SK-N-SH (cell line): ENCODE results near the gene EFCAB6. TPM values are rescaled to one million over a fixed set of nuclear protein-coding genes. Genes with fewer than 3 reads are reported as not detected.

Experiments used
- CTCF ChIA-PET: fragments of 300-600, 350-600 bp; formaldehyde crosslinking; extraction: SDS; loops from one replicate; lab custom pipeline; 2021; lab: Yijun Ruan, JAX
- POLR2A ChIA-PET: fragments of 350-600 bp; sonication (Branson Sonifier 250); formaldehyde crosslinking; extraction: SDS; loops from one replicate; lab custom pipeline; 2020; ENCODE audit warnings: antibody characterized with exemption, inconsistent platforms; lab: Yijun Ruan, JAX
- DNase-seq: peaks from one replicate; pipeline ENCODE4 v3.0.0; 2012
- H2AFZ ChIP-seq: fragments of 200-600 bp; sonication (generic); 2 replicates; pipeline ENCODE4 v1.8.1; 2016; ENCODE audit warnings: antibody characterized with exemption, mild to moderate bottlenecking, low read depth
- H3F3A ChIP-seq: fragments of 200-600 bp; sonication (generic); replicated peaks from 2 replicates; pipeline ENCODE3; 2016; ENCODE audit warnings: antibody characterized with exemption, mild to moderate bottlenecking; ENCODE audit not compliant: insufficient read depth
- H3K27ac ChIP-seq, 2 experiments: fragments of 200-500 bp in 1 of 2; fragments of 200-600 bp in 1 of 2; sonication (Bioruptor generic) in 1 of 2; sonication (generic), shearing (Covaris generic) in 1 of 2; 2 replicates each; pipeline versions ENCODE4 v1.5.1 to v1.6.1; 2014 to 2016; ENCODE audit warnings: low read depth in 2 of 2, inconsistent platforms in 1 of 2, low read length in 1 of 2, mild to moderate bottlenecking in 1 of 2, mixed read lengths in 1 of 2
- H3K27me3 ChIP-seq: fragments of 200-600 bp; sonication (generic), shearing (Covaris generic); 2 replicates; pipeline ENCODE4 v1.6.1; 2016; ENCODE audit warnings: mixed run types; ENCODE audit not compliant: insufficient read depth
- H3K36me3 ChIP-seq, 2 experiments: fragments of 200-500 bp in 1 of 2; fragments of 200-600 bp in 1 of 2; sonication (Bioruptor generic) in 1 of 2; sonication (generic) in 1 of 2; replicated peaks in 1 of 2; 2 replicates each; pipeline versions ENCODE3 to v1.5.1; 2014 to 2016; ENCODE audit warnings: low read length in 1 of 2, mild to moderate bottlenecking in 1 of 2; ENCODE audit not compliant: insufficient read depth in 2 of 2, control insufficient read depth in 1 of 2
- H3K4me1 ChIP-seq, 2 experiments: fragments of 200-500 bp in 1 of 2; fragments of 200-600 bp in 1 of 2; sonication (Bioruptor generic) in 1 of 2; sonication (generic), shearing (Covaris generic) in 1 of 2; 2 replicates each; pipeline versions ENCODE4 v1.5.1 to v1.6.1; 2014 to 2016; ENCODE audit warnings: low read depth in 1 of 2, low read length in 1 of 2, mixed run types in 1 of 2; ENCODE audit not compliant: insufficient read depth in 2 of 2, control insufficient read depth in 1 of 2
- H3K4me2 ChIP-seq: fragments of 200-600 bp; sonication (generic), shearing (Covaris generic); 2 replicates; pipeline ENCODE4 v1.6.1; 2017; ENCODE audit warnings: mixed run types
- H3K4me3 ChIP-seq, 2 experiments: fragments of 200-500 bp in 1 of 2; fragments of 200-600 bp in 1 of 2; sonication (Bioruptor generic) in 1 of 2; sonication (generic), shearing (Covaris generic) in 1 of 2; 2 replicates each; pipeline versions ENCODE4 v1.5.1 to v1.8.1; 2014 to 2016; ENCODE audit warnings: low read depth in 2 of 2, inconsistent platforms in 1 of 2, low read length in 1 of 2, mild to moderate bottlenecking in 1 of 2, mixed read lengths in 1 of 2, moderate library complexity in 1 of 2
- H3K79me2 ChIP-seq: fragments of 200-600 bp; sonication (generic); 2 replicates; pipeline ENCODE4 v1.8.1; 2017; ENCODE audit warnings: mild to moderate bottlenecking; ENCODE audit not compliant: insufficient read depth
- H3K9ac ChIP-seq: fragments of 200-600 bp; sonication (generic); 2 replicates; pipeline ENCODE4 v1.6.1; 2017; ENCODE audit warnings: mixed run types
- H3K9me2 ChIP-seq: fragments of 200-600 bp; sonication (generic); 2 replicates; pipeline ENCODE4 v1.6.1; 2017; ENCODE audit warnings: mixed run types
- H3K9me3 ChIP-seq: fragments of 200-600 bp; sonication (generic); 2 replicates; pipeline ENCODE4 v1.6.1; 2017; ENCODE audit warnings: mixed run types, mild to moderate bottlenecking, moderate library complexity
- H4K20me1 ChIP-seq: fragments of 200-600 bp; sonication (generic); 2 replicates; pipeline ENCODE4 v1.6.1; 2017; ENCODE audit warnings: mild to moderate bottlenecking, mixed run types; ENCODE audit not compliant: insufficient read depth
- CHD2 ChIP-seq: fragments of 150-350 bp; IDR thresholded peaks from 2 replicates; pipeline ENCODE4 v1.6.1; 2018; ENCODE audit warnings: low read length; ENCODE audit not compliant: partially characterized antibody
- EP300 ChIP-seq, 2 experiments: IDR thresholded peaks; 2 replicates each; pipeline versions ENCODE4 v1.4.0 to v1.6.1; 2012; ENCODE audit warnings: borderline replicate concordance in 1 of 2, low read depth in 1 of 2, low read length in 1 of 2
- EZH2phosphoT487 ChIP-seq: fragments of 200-600 bp; sonication (generic); IDR thresholded peaks from 2 replicates; pipeline ENCODE4 v1.6.1; 2017; ENCODE audit warnings: low read depth, mixed run types, mild to moderate bottlenecking, antibody characterized with exemption, moderate library complexity, borderline replicate concordance
- FOSL2 ChIP-seq: IDR thresholded peaks from 2 replicates; pipeline ENCODE4 v1.4.0; 2012; ENCODE audit warnings: low read depth, mild to moderate bottlenecking, moderate library complexity, borderline replicate concordance
- NFIC ChIP-seq: IDR thresholded peaks from 2 replicates; pipeline ENCODE4 v1.4.0; 2012; ENCODE audit warnings: borderline replicate concordance
- NRF1 ChIP-seq: IDR thresholded peaks from 2 replicates; pipeline ENCODE4 v1.6.1; 2012; ENCODE audit warnings: low read depth, mild to moderate bottlenecking, low read length
- RAD21 ChIP-seq: IDR thresholded peaks from 2 replicates; pipeline ENCODE4 v1.6.1; 2012; ENCODE audit warnings: mild to moderate bottlenecking, low read length
- RFX5 ChIP-seq: IDR thresholded peaks from 2 replicates; pipeline ENCODE4 v1.6.1; 2012; ENCODE audit warnings: mild to moderate bottlenecking, improper control_type of control experiment, low read length
- RXRA ChIP-seq: IDR thresholded peaks from 2 replicates; pipeline ENCODE4 v1.4.0; 2012; ENCODE audit warnings: low read depth, mild to moderate bottlenecking, borderline replicate concordance
- SIN3A ChIP-seq: IDR thresholded peaks from 2 replicates; pipeline ENCODE4 v1.6.1; 2012; ENCODE audit warnings: low read depth, mild to moderate bottlenecking, low read length, moderate library complexity, borderline replicate concordance
- SMC3 ChIP-seq: IDR thresholded peaks from 2 replicates; pipeline ENCODE4 v1.6.1; 2012; ENCODE audit warnings: low read depth, low read length, improper control_type of control experiment
- TEAD4 ChIP-seq: IDR thresholded peaks from 2 replicates; pipeline ENCODE4 v1.4.0; 2012; ENCODE audit warnings: mild to moderate bottlenecking, borderline replicate concordance; ENCODE audit not compliant: insufficient read depth
- WGBS: methylation state at CpG from one replicate; pipeline ENCODE4 v1.1.6; 2017; ENCODE audit warnings: low lambda C conversion rate; 5-methylcytosine and 5-hydroxymethylcytosine counted together
- polyA plus RNA-seq, 3 experiments: library from polyadenylated mRNA; depleted of rRNA; stranded (reverse); fragments of >200 nt; gene quantifications; 2 replicates each; pipeline ENCODE4 v1.2.3, GENCODE V29; 2012
- TF ChIP-seq, protein P1 (sequence below): fragments of 150-350 bp; IDR thresholded peaks from 2 replicates; pipeline ENCODE4 v1.6.1; 2016; ENCODE audit warnings: mild to moderate bottlenecking, low read depth, low read length
- TF ChIP-seq, protein P2 (sequence below): fragments of 150-350 bp; IDR thresholded peaks from 2 replicates; pipeline ENCODE4 v1.6.1; 2017; ENCODE audit warnings: antibody characterized with exemption, low read length, low read depth, borderline replicate concordance
- TF ChIP-seq, protein P3 (sequence below): IDR thresholded peaks from 2 replicates; pipeline ENCODE4; 2012
- TF ChIP-seq, protein P4 (sequence below): IDR thresholded peaks from 2 replicates; pipeline ENCODE4 v1.6.1; 2012; ENCODE audit warnings: mild to moderate bottlenecking, low read depth, low read length, moderate library complexity
- TF ChIP-seq, protein P5 (sequence below): IDR thresholded peaks from 2 replicates; pipeline ENCODE4 v1.4.0; 2012; ENCODE audit warnings: low read depth, borderline replicate concordance
- TF ChIP-seq, protein P6 (sequence below): fragments of 200-600 bp; sonication (generic); IDR thresholded peaks from 2 replicates; pipeline ENCODE4 v1.6.1; 2017; ENCODE audit warnings: antibody characterized with exemption, mild to moderate bottlenecking, moderate library complexity

The EFCAB6 gene
- polyA plus RNA-seq, 1 of the 3 experiments (the other 2 are of a cell fraction) = 0.46 TPM

DNA sequence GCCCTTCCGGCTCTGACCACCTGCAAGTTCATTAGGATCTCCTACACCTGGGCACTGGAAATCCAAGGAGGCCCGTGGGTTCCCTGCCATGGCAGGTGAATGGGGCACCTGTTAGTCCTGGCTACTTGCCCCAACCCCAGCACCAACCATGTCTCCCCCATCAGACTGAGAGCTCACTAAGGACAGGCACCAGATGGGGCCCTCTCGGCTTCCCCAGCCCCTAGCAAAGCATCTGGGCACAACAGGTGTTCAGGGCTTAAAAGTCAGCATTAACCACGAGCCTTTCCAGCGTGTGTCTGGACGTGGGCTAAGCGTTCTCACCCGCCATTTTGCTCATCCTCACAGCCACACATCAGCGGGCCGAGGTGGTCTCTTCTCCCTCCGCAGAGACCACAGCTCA is 48.0 kb upstream of the EFCAB6 start:
- no peaks in the 10 kb centered on the region for H3K36me3 ChIP-seq
- H3K4me2 ChIP-seq = no peak overlapping the region
- H3K9ac ChIP-seq = no peak overlapping the region
- H3K4me1 ChIP-seq = peaks cover 0 to 7% of the 10 kb centered on the region in 2 experiments; a peak in 1 of 4 replicates
- H3K9me2 ChIP-seq = no peaks in the 10 kb centered on the region
- no peaks in the 10 kb centered on the region for H4K20me1 ChIP-seq
- CTCF ChIA-PET = no interaction called here
- H2AFZ ChIP-seq = no peak overlapping the region
- WGBS = 33% methylated on average over 2 of the region's 11 CpGs
- no peaks in the 10 kb centered on the region for H3K9me3 ChIP-seq
- no peak overlapping the region for H3K27ac ChIP-seq
- TF ChIP-seq RXRA (no peak), NFIC (no peak), EZH2phosphoT487 (no peak), SIN3A (no peak), FOSL2 (no peak), NRF1 (no peak), RFX5 (no peak), EP300 (IDR thresholded peaks at IDR 0.05; ENCODE audit: borderline replicate concordance in 1 of 2, low read depth in 1 of 2, low read length in 1 of 2) (no peak), CHD2 (no peak), SMC3 (no peak), RAD21 (no peak), TEAD4 (no peak)
- TF ChIP-seq, protein P1, sequence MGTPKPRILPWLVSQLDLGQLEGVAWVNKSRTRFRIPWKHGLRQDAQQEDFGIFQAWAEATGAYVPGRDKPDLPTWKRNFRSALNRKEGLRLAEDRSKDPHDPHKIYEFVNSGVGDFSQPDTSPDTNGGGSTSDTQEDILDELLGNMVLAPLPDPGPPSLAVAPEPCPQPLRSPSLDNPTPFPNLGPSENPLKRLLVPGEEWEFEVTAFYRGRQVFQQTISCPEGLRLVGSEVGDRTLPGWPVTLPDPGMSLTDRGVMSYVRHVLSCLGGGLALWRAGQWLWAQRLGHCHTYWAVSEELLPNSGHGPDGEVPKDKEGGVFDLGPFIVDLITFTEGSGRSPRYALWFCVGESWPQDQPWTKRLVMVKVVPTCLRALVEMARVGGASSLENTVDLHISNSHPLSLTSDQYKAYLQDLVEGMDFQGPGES = no peak
- TF ChIP-seq, protein P2, sequence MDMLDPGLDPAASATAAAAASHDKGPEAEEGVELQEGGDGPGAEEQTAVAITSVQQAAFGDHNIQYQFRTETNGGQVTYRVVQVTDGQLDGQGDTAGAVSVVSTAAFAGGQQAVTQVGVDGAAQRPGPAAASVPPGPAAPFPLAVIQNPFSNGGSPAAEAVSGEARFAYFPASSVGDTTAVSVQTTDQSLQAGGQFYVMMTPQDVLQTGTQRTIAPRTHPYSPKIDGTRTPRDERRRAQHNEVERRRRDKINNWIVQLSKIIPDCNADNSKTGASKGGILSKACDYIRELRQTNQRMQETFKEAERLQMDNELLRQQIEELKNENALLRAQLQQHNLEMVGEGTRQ = no peak
- TF ChIP-seq, protein P3, sequence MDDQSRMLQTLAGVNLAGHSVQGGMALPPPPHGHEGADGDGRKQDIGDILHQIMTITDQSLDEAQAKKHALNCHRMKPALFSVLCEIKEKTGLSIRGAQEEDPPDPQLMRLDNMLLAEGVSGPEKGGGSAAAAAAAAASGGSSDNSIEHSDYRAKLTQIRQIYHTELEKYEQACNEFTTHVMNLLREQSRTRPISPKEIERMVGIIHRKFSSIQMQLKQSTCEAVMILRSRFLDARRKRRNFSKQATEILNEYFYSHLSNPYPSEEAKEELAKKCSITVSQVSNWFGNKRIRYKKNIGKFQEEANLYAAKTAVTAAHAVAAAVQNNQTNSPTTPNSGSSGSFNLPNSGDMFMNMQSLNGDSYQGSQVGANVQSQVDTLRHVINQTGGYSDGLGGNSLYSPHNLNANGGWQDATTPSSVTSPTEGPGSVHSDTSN = no peak
- TF ChIP-seq, protein P4, sequence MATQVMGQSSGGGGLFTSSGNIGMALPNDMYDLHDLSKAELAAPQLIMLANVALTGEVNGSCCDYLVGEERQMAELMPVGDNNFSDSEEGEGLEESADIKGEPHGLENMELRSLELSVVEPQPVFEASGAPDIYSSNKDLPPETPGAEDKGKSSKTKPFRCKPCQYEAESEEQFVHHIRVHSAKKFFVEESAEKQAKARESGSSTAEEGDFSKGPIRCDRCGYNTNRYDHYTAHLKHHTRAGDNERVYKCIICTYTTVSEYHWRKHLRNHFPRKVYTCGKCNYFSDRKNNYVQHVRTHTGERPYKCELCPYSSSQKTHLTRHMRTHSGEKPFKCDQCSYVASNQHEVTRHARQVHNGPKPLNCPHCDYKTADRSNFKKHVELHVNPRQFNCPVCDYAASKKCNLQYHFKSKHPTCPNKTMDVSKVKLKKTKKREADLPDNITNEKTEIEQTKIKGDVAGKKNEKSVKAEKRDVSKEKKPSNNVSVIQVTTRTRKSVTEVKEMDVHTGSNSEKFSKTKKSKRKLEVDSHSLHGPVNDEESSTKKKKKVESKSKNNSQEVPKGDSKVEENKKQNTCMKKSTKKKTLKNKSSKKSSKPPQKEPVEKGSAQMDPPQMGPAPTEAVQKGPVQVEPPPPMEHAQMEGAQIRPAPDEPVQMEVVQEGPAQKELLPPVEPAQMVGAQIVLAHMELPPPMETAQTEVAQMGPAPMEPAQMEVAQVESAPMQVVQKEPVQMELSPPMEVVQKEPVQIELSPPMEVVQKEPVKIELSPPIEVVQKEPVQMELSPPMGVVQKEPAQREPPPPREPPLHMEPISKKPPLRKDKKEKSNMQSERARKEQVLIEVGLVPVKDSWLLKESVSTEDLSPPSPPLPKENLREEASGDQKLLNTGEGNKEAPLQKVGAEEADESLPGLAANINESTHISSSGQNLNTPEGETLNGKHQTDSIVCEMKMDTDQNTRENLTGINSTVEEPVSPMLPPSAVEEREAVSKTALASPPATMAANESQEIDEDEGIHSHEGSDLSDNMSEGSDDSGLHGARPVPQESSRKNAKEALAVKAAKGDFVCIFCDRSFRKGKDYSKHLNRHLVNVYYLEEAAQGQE = no peak
- TF ChIP-seq, protein P5, sequence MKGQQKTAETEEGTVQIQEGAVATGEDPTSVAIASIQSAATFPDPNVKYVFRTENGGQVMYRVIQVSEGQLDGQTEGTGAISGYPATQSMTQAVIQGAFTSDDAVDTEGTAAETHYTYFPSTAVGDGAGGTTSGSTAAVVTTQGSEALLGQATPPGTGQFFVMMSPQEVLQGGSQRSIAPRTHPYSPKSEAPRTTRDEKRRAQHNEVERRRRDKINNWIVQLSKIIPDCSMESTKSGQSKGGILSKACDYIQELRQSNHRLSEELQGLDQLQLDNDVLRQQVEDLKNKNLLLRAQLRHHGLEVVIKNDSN = no peak
- TF ChIP-seq, protein P6, sequence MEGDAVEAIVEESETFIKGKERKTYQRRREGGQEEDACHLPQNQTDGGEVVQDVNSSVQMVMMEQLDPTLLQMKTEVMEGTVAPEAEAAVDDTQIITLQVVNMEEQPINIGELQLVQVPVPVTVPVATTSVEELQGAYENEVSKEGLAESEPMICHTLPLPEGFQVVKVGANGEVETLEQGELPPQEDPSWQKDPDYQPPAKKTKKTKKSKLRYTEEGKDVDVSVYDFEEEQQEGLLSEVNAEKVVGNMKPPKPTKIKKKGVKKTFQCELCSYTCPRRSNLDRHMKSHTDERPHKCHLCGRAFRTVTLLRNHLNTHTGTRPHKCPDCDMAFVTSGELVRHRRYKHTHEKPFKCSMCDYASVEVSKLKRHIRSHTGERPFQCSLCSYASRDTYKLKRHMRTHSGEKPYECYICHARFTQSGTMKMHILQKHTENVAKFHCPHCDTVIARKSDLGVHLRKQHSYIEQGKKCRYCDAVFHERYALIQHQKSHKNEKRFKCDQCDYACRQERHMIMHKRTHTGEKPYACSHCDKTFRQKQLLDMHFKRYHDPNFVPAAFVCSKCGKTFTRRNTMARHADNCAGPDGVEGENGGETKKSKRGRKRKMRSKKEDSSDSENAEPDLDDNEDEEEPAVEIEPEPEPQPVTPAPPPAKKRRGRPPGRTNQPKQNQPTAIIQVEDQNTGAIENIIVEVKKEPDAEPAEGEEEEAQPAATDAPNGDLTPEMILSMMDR = no peak
- TF ChIP-seq, all 33 proteins: peak for 0
- H3K27me3 ChIP-seq = no peaks in the 10 kb centered on the region
- H3F3A ChIP-seq = no peaks in the 10 kb centered on the region
- H3K79me2 ChIP-seq = peaks cover 10% of the 10 kb centered on the region; the same call in 1 of the 2 replicates
- POLR2A ChIA-PET = no interaction called here
- no peak overlapping the region for H3K4me3 ChIP-seq
- no peak for DNase-seq
